Measurements from ENCODE around the gene MAOA. TPM values are rescaled to one million over a fixed set of nuclear protein-coding genes. Genes with fewer than 3 reads are reported as not detected.
A peak's percentile ranks its signal among the peaks of the same experiment; 100 is the strongest.

Gene MAOA
- polyA plus RNA-seq, 6 donors from 2014 or later, result not detected

GRCh38 chrX:43733699-43734098 lies 77.6 kb downstream of the MAOA start:
- no peaks in the 10 kb centered on the region for H3K4me1 Mint-ChIP-seq
- H3K4me3 Mint-ChIP-seq, result no peak overlapping the region
- no peak overlapping the region for H3K27ac Mint-ChIP-seq
- peaks cover 0 to 3% (median 0%) of the 10 kb centered on the region in 7 donors for H3K9me3 Mint-ChIP-seq
- ATAC-seq (ENCODE audit: low read depth in 2 of 2), result no peak
- H3K36me3 Mint-ChIP-seq, result no peaks in the 10 kb centered on the region
- peaks cover 0 to 25% (median 6%) of the 10 kb centered on the region in 3 donors for H3K27me3 Mint-ChIP-seq
- DNase-seq, result no peak

- peaks cover 0 to 20% (median 6%) of the 10 kb centered on the region in 3 donors for H3K27me3 Mint-ChIP-seq
- peaks cover 0 to 3% (median 0%) of the 10 kb centered on the region in 7 donors for H3K9me3 Mint-ChIP-seq
- H3K27ac Mint-ChIP-seq, result no peak overlapping the region
- ATAC-seq (ENCODE audit: low read depth in 2 of 2) (no peak), DNase-seq (no peak)
- no peak overlapping the region for H3K4me3 Mint-ChIP-seq
- no peaks in the 10 kb centered on the region for H3K4me1 Mint-ChIP-seq
- H3K36me3 Mint-ChIP-seq, result no peaks in the 10 kb centered on the region
Measured at GRCh38 chrX:43734444-43734843, 78.3 kb downstream of the MAOA start.

- Mint-ChIP-seq H3K36me3 (no peaks in the 10 kb centered on the region), H3K27ac (no peak overlapping the region), H3K4me1 (no peaks in the 10 kb centered on the region), H3K27me3 (peaks cover 0 to 18% (median 5%) of the 10 kb centered on the region in 3 donors), H3K4me3 (no peak overlapping the region), H3K9me3 (peaks cover 0 to 3% (median 0%) of the 10 kb centered on the region in 7 donors)
- DNase-seq (no peak), ATAC-seq (ENCODE audit: low read depth in 2 of 2) (no peak)
Measured at GRCh38 chrX:43735534-43735933, 79.4 kb downstream of the MAOA start.

GRCh38 chrX:43735957-43736356 lies 79.9 kb downstream of the MAOA start:
- Mint-ChIP-seq H3K9me3 (peaks cover 0 to 3% (median 0%) of the 10 kb centered on the region in 7 donors), H3K4me1 (no peaks in the 10 kb centered on the region), H3K27me3 (peaks cover 0 to 14% (median 1%) of the 10 kb centered on the region in 3 donors), H3K4me3 (no peak overlapping the region), H3K27ac (no peak overlapping the region), H3K36me3 (no peaks in the 10 kb centered on the region)
- DNase-seq (no peak), ATAC-seq (ENCODE audit: low read depth in 2 of 2) (no peak)

GRCh38 chrX:43741843-43742573 lies 85.9 kb downstream of the MAOA start:
- Mint-ChIP-seq H3K27ac (no peak overlapping the region), H3K9me3 (peaks cover 0 to 5% (median 0%) of the 10 kb centered on the region in 7 donors), H3K36me3 (no peaks in the 10 kb centered on the region), H3K4me1 (no peaks in the 10 kb centered on the region), H3K27me3 (peaks cover 0 to 30% (median 0%) of the 10 kb centered on the region in 3 donors), H3K4me3 (no peak overlapping the region)
- no peak for ATAC-seq (ENCODE audit: low read depth in 2 of 2)
- no peak for DNase-seq

GRCh38 chrX:43743100-43743822 lies 87.2 kb downstream of the MAOA start:
- no peaks in the 10 kb centered on the region for H3K4me1 Mint-ChIP-seq
- peaks cover 0 to 3% (median 0%) of the 10 kb centered on the region in 7 donors for H3K9me3 Mint-ChIP-seq
- H3K27ac Mint-ChIP-seq, result no peak overlapping the region
- H3K4me3 Mint-ChIP-seq, result no peak overlapping the region
- H3K27me3 Mint-ChIP-seq, result peaks cover 0 to 30% (median 0%) of the 10 kb centered on the region in 3 donors
- H3K36me3 Mint-ChIP-seq, result no peaks in the 10 kb centered on the region
- DNase-seq, result no peak
- no peak for ATAC-seq (ENCODE audit: low read depth in 2 of 2)

- peaks cover 0 to 3% (median 0%) of the 10 kb centered on the region in 7 donors for H3K9me3 Mint-ChIP-seq
- H3K27me3 Mint-ChIP-seq, result peaks cover 0 to 30% (median 0%) of the 10 kb centered on the region in 3 donors
- DNase-seq, result no peak
- no peak for ATAC-seq (ENCODE audit: low read depth in 2 of 2)
- no peak overlapping the region for H3K27ac Mint-ChIP-seq
- H3K4me1 Mint-ChIP-seq, result no peaks in the 10 kb centered on the region
- no peaks in the 10 kb centered on the region for H3K36me3 Mint-ChIP-seq
- H3K4me3 Mint-ChIP-seq, result no peak overlapping the region
Measured at GRCh38 chrX:43744284-43744683, 88.2 kb downstream of the MAOA start.

GRCh38 chrX:43745938-43746721 lies 90.0 kb downstream of the MAOA start:
- Mint-ChIP-seq H3K9me3 (peaks cover 0 to 3% (median 0%) of the 10 kb centered on the region in 7 donors), H3K36me3 (no peaks in the 10 kb centered on the region), H3K27me3 (peaks cover 0 to 35% (median 0%) of the 10 kb centered on the region in 3 donors), H3K27ac (no peak overlapping the region), H3K4me1 (peaks cover 0 to 5% (median 0%) of the 10 kb centered on the region in 3 donors), H3K4me3 (no peak overlapping the region)
- ATAC-seq (ENCODE audit: low read depth in 2 of 2) (no peak), DNase-seq (no peak)

GRCh38 chrX:43747476-43747875 lies 91.4 kb downstream of the MAOA start:
- DNase-seq, result no peak
- ATAC-seq (ENCODE audit: low read depth in 2 of 2), result no peak
- H3K36me3 Mint-ChIP-seq, result no peaks in the 10 kb centered on the region
- H3K9me3 Mint-ChIP-seq, result no peaks in the 10 kb centered on the region
- H3K27ac Mint-ChIP-seq, result no peak overlapping the region
- H3K4me3 Mint-ChIP-seq, result no peak overlapping the region
- H3K4me1 Mint-ChIP-seq, result peaks cover 0 to 5% (median 0%) of the 10 kb centered on the region in 3 donors
- peaks cover 0 to 36% (median 0%) of the 10 kb centered on the region in 3 donors for H3K27me3 Mint-ChIP-seq

- Mint-ChIP-seq H3K4me3 (no peak overlapping the region), H3K36me3 (no peaks in the 10 kb centered on the region), H3K27me3 (peaks cover 0 to 27% (median 0%) of the 10 kb centered on the region in 3 donors), H3K9me3 (no peaks in the 10 kb centered on the region), H3K4me1 (peaks cover 0 to 5% (median 0%) of the 10 kb centered on the region in 3 donors), H3K27ac (no peak overlapping the region)
- DNase-seq, result peak; percentile 45
- ATAC-seq (ENCODE audit: low read depth in 2 of 2), result peak; percentile 58 to 75
Measured at GRCh38 chrX:43750248-43750676, 94.2 kb downstream of the MAOA start.

- no peak for DNase-seq
- H3K27ac Mint-ChIP-seq, result no peak overlapping the region
- H3K4me1 Mint-ChIP-seq, result peaks cover 0 to 5% (median 0%) of the 10 kb centered on the region in 3 donors
- no peak overlapping the region for H3K4me3 Mint-ChIP-seq
- peaks cover 0 to 43% (median 0%) of the 10 kb centered on the region in 3 donors for H3K27me3 Mint-ChIP-seq
- no peaks in the 10 kb centered on the region for H3K36me3 Mint-ChIP-seq
- peaks cover 0 to 2% (median 0%) of the 10 kb centered on the region in 7 donors for H3K9me3 Mint-ChIP-seq
- no peak for ATAC-seq (ENCODE audit: low read depth in 2 of 2)
Measured at GRCh38 chrX:43753637-43754036, 97.5 kb downstream of the MAOA start.

- no peaks in the 10 kb centered on the region for H3K36me3 Mint-ChIP-seq
- no peaks in the 10 kb centered on the region for H3K4me1 Mint-ChIP-seq
- no peak overlapping the region for H3K4me3 Mint-ChIP-seq
- H3K27ac Mint-ChIP-seq, result no peak overlapping the region
- DNase-seq (no peak), ATAC-seq (ENCODE audit: low read depth in 2 of 2) (no peak)
- H3K27me3 Mint-ChIP-seq, result peaks cover 1 to 45% (median 6%) of the 10 kb centered on the region in 3 donors
- H3K9me3 Mint-ChIP-seq, result peaks cover 0 to 2% (median 0%) of the 10 kb centered on the region in 7 donors
Measured at GRCh38 chrX:43756076-43756475, 100.0 kb downstream of the MAOA start.

GRCh38 chrX:43758044-43758443 lies 101.9 kb downstream of the MAOA start:
- H3K36me3 Mint-ChIP-seq, result no peaks in the 10 kb centered on the region
- peaks cover 0 to 2% (median 0%) of the 10 kb centered on the region in 7 donors for H3K9me3 Mint-ChIP-seq
- H3K27me3 Mint-ChIP-seq, result peaks cover 5 to 36% (median 6%) of the 10 kb centered on the region in 3 donors
- ATAC-seq (ENCODE audit: low read depth in 2 of 2) (no peak), DNase-seq (no peak)
- no peak overlapping the region for H3K27ac Mint-ChIP-seq
- H3K4me1 Mint-ChIP-seq, result no peaks in the 10 kb centered on the region
- H3K4me3 Mint-ChIP-seq, result no peak overlapping the region
